HG03045 (cell line): ENCODE results near the gene ULK2.
A peak's percentile ranks its signal among the peaks of the same experiment; 100 is the strongest.
"Not testable (repeated sequence)": the region's sequence is repeated elsewhere in the genome, so short reads cannot be mapped to it uniquely, and the experiment has no call there.

Experiments used
- ATAC-seq: cut with Tn5 transposase; IDR thresholded peaks from one replicate; pipeline ENCODE4 v1.9.1; 2021; ENCODE audit warnings: mild to moderate bottlenecking, moderate library complexity; ENCODE audit not compliant: unreplicated experiment

Gene ULK2

GRCh38 chr17:19867329-19868078 is at the start of gene ULK2:
Gene ULK2, minus strand, starts transcription at chr17:19867936. Its CDS starts 519 bp downstream, at chr17:19867417.
- ATAC-seq: peak; percentile 55

- ATAC-seq: no peak
Observed at GRCh38 chr17:19915245-19915978, 47.7 kb upstream of the ULK2 start.

GRCh38 chr17:19911033-19911432 is 43.3 kb upstream of the ULK2 start:
- no peak for ATAC-seq

- ATAC-seq: no peak
Observed at GRCh38 chr17:19909139-19909538, 41.4 kb upstream of the ULK2 start.

GRCh38 chr17:19905502-19905901 is 37.8 kb upstream of the ULK2 start:
- ATAC-seq: no peak

GRCh38 chr17:19904924-19905323 is 37.2 kb upstream of the ULK2 start:
- ATAC-seq: no peak

GRCh38 chr17:19904412-19904811 is 36.7 kb upstream of the ULK2 start:
- ATAC-seq: no peak

- no peak for ATAC-seq
Observed at GRCh38 chr17:19900809-19901208, 33.1 kb upstream of the ULK2 start.

GRCh38 chr17:19897903-19898302 is 30.2 kb upstream of the ULK2 start:
- ATAC-seq: no peak

GRCh38 chr17:19897090-19897837 is 29.5 kb upstream of the ULK2 start:
- no peak for ATAC-seq

GRCh38 chr17:19896679-19897078 is 28.9 kb upstream of the ULK2 start:
- ATAC-seq: no peak

GRCh38 chr17:19890554-19890953 is 22.8 kb upstream of the ULK2 start:
- ATAC-seq: not testable (repeated sequence)

GRCh38 chr17:19890001-19890400 is 22.3 kb upstream of the ULK2 start:
- not testable (repeated sequence) for ATAC-seq

- no peak for ATAC-seq
Observed at GRCh38 chr17:19886116-19886515, 18.4 kb upstream of the ULK2 start.

- ATAC-seq: no peak
Observed at GRCh38 chr17:19883537-19884215, 15.9 kb upstream of the ULK2 start.

- no peak for ATAC-seq
Observed at GRCh38 chr17:19880393-19880792, 12.7 kb upstream of the ULK2 start.

- no peak for ATAC-seq
Observed at GRCh38 chr17:19877364-19877945, 9.7 kb upstream of the ULK2 start.

- ATAC-seq: no peak
Observed at GRCh38 chr17:19876529-19877161, 8.9 kb upstream of the ULK2 start.

- ATAC-seq: no peak
Observed at GRCh38 chr17:19874256-19874655, 6.5 kb upstream of the ULK2 start.

GRCh38 chr17:19873346-19873745 is 5.6 kb upstream of the ULK2 start:
- no peak for ATAC-seq
